HEK293 (cell line): ENCODE measurements around the gene CORT.

Source experiments
- CTCF ChIA-PET: fragments of 350-600 bp; formaldehyde crosslinking; extraction: SDS; loops from one replicate; lab custom pipeline; 2021; ENCODE audit warnings: antibody characterized with exemption; lab: Yijun Ruan, JAX
- POLR2A ChIA-PET: fragments of 300-600 bp; formaldehyde crosslinking; extraction: SDS; loops from one replicate; lab custom pipeline; 2020; ENCODE audit warnings: antibody characterized with exemption, inconsistent platforms; lab: Yijun Ruan, JAX
- H3K27ac ChIP-seq: fragments of 200-500 bp; sonication (Bioruptor generic); 2 replicates; pipeline ENCODE4 v1.5.1; 2014; ENCODE audit warnings: low read depth, low read length, control low read depth, inconsistent platforms; ENCODE audit errors: extremely low read depth
- H3K36me3 ChIP-seq, 2 experiments: fragments of 200-500 bp in 1 of 2; sonication (Bioruptor generic) in 1 of 2; 1 replicate in 1 of 2; 2 replicates in 1 of 2; pipeline ENCODE4 v1.5.1; 2014 to 2017; ENCODE audit warnings: inconsistent platforms in 2 of 2, low read length in 2 of 2; ENCODE audit not compliant: control insufficient read depth in 2 of 2, insufficient read depth in 1 of 2
- H3K4me1 ChIP-seq: fragments of 200-500 bp; sonication (Bioruptor generic); 2 replicates; pipeline ENCODE4 v1.5.1; 2014; ENCODE audit warnings: mild to moderate bottlenecking, low read length, inconsistent platforms; ENCODE audit not compliant: control insufficient read depth, insufficient read depth
- H3K4me3 ChIP-seq: 2 replicates; pipeline ENCODE4 v1.5.1; 2011; ENCODE audit warnings: low read depth, mild to moderate bottlenecking, control low read depth, low read length, moderate library complexity
- H3K9me3 ChIP-seq: fragments of 200-500 bp; sonication (Bioruptor generic); 2 replicates; pipeline ENCODE4 v1.5.1; 2014; ENCODE audit warnings: low read depth, low read length, inconsistent platforms; ENCODE audit not compliant: control insufficient read depth, insufficient read depth
- GLI2 ChIP-seq: fragments of 450-650 bp; formaldehyde crosslinking; IDR thresholded peaks from 2 replicates; pipeline ENCODE4; 2017; ENCODE audit warnings: missing biosample characterization, missing genetic modification characterization, low read depth, borderline replicate concordance
- SP7 ChIP-seq: fragments of 450-650 bp; formaldehyde crosslinking; IDR thresholded peaks from 2 replicates; pipeline ENCODE4 v1.5.1; 2016; ENCODE audit warnings: missing biosample characterization, missing genetic modification characterization
- ZBTB17 ChIP-seq: fragments of 450-650 bp; formaldehyde crosslinking; IDR thresholded peaks from 2 replicates; pipeline ENCODE4 v1.5.1; 2016; ENCODE audit warnings: missing biosample characterization, missing genetic modification characterization
- ZNF121 ChIP-seq: fragments of 450-650 bp; formaldehyde crosslinking; IDR thresholded peaks from 2 replicates; pipeline ENCODE4 v1.5.1; 2016; ENCODE audit warnings: missing biosample characterization, missing genetic modification characterization
- ZNF138 ChIP-seq: fragments of 450-650 bp; formaldehyde crosslinking; IDR thresholded peaks from 2 replicates; pipeline ENCODE4 v1.5.1; 2016; ENCODE audit warnings: missing biosample characterization, missing genetic modification characterization, borderline replicate concordance
- ZNF423 ChIP-seq: fragments of 450-650 bp; formaldehyde crosslinking; IDR thresholded peaks from 2 replicates; pipeline ENCODE4 v1.5.1; 2016; ENCODE audit warnings: missing biosample characterization, missing genetic modification characterization
- ZNF433 ChIP-seq: fragments of 450-650 bp; formaldehyde crosslinking; IDR thresholded peaks from 2 replicates; pipeline ENCODE4 v1.5.1; 2016; ENCODE audit warnings: missing biosample characterization, missing genetic modification characterization, low read depth
- ZNF473 ChIP-seq: fragments of 450-650 bp; formaldehyde crosslinking; IDR thresholded peaks from 2 replicates; pipeline ENCODE4 v1.5.1; 2017; ENCODE audit warnings: missing biosample characterization, missing genetic modification characterization
- ZNF521 ChIP-seq: fragments of 450-650 bp; formaldehyde crosslinking; IDR thresholded peaks from 2 replicates; pipeline ENCODE4 v1.5.1; 2017; ENCODE audit warnings: missing biosample characterization, mild to moderate bottlenecking, missing genetic modification characterization
- ZNF585B ChIP-seq: fragments of 450-650 bp; formaldehyde crosslinking; IDR thresholded peaks from 2 replicates; pipeline ENCODE4 v1.5.1; 2016; ENCODE audit warnings: missing biosample characterization, missing genetic modification characterization
- ZNF792 ChIP-seq: fragments of 450-650 bp; formaldehyde crosslinking; IDR thresholded peaks from 2 replicates; pipeline ENCODE4 v1.5.1; 2016; ENCODE audit warnings: missing biosample characterization, missing genetic modification characterization
- TF ChIP-seq, protein P1 (sequence below): fragments of 450-650 bp; formaldehyde crosslinking; IDR thresholded peaks from 2 replicates; pipeline ENCODE4 v1.5.1; 2016; ENCODE audit warnings: missing biosample characterization, missing genetic modification characterization, borderline replicate concordance
- TF ChIP-seq, protein P2 (sequence below): fragments of 450-650 bp; formaldehyde crosslinking; IDR thresholded peaks from 2 replicates; pipeline ENCODE4 v1.5.1; 2016; ENCODE audit warnings: missing biosample characterization, missing genetic modification characterization, low read depth
- TF ChIP-seq, protein P3 (sequence below): fragments of 450-650 bp; formaldehyde crosslinking; IDR thresholded peaks from 2 replicates; pipeline ENCODE4 v1.5.1; 2016; ENCODE audit warnings: missing biosample characterization, missing genetic modification characterization
- TF ChIP-seq, protein P4 (sequence below): fragments of 450-650 bp; formaldehyde crosslinking; IDR thresholded peaks from 2 replicates; pipeline ENCODE4 v1.5.1; 2016; ENCODE audit warnings: missing biosample characterization, missing genetic modification characterization
- TF ChIP-seq, protein P5 (sequence below): fragments of 450-650 bp; formaldehyde crosslinking; IDR thresholded peaks from 2 replicates; pipeline ENCODE4 v1.5.1; 2016; ENCODE audit warnings: missing biosample characterization, missing genetic modification characterization

The CORT gene

DNA sequence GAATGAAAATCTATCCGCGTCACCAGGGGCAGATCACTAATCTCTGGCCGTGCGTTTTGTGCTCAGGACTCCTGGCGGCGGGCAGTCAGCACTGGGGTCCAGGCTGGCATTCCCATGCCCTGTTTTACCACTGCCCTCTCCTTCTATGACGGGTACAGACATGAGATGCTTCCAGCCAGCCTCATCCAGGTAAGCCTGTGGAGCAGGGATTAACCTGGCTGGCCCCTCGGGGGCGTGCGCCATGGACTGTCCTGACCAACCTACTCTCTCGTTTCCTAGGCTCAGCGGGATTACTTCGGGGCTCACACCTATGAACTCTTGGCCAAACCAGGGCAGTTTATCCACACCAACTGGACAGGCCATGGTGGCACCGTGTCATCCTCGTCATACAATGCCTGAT is 30.5 kb upstream of the CORT start (continued):
- TF ChIP-seq, protein P1, sequence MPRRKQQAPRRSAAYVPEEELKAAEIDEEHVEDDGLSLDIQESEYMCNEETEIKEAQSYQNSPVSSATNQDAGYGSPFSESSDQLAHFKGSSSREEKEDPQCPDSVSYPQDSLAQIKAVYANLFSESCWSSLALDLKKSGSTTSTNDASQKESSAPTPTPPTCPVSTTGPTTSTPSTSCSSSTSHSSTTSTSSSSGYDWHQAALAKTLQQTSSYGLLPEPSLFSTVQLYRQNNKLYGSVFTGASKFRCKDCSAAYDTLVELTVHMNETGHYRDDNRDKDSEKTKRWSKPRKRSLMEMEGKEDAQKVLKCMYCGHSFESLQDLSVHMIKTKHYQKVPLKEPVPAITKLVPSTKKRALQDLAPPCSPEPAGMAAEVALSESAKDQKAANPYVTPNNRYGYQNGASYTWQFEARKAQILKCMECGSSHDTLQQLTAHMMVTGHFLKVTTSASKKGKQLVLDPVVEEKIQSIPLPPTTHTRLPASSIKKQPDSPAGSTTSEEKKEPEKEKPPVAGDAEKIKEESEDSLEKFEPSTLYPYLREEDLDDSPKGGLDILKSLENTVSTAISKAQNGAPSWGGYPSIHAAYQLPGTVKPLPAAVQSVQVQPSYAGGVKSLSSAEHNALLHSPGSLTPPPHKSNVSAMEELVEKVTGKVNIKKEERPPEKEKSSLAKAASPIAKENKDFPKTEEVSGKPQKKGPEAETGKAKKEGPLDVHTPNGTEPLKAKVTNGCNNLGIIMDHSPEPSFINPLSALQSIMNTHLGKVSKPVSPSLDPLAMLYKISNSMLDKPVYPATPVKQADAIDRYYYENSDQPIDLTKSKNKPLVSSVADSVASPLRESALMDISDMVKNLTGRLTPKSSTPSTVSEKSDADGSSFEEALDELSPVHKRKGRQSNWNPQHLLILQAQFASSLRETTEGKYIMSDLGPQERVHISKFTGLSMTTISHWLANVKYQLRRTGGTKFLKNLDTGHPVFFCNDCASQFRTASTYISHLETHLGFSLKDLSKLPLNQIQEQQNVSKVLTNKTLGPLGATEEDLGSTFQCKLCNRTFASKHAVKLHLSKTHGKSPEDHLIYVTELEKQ (tag by site-specific recombination): no peak
- TF ChIP-seq SP7 (tag by site-specific recombination) (no peak), ZNF521 (tag by site-specific recombination) (no peak)
- TF ChIP-seq, protein P2, sequence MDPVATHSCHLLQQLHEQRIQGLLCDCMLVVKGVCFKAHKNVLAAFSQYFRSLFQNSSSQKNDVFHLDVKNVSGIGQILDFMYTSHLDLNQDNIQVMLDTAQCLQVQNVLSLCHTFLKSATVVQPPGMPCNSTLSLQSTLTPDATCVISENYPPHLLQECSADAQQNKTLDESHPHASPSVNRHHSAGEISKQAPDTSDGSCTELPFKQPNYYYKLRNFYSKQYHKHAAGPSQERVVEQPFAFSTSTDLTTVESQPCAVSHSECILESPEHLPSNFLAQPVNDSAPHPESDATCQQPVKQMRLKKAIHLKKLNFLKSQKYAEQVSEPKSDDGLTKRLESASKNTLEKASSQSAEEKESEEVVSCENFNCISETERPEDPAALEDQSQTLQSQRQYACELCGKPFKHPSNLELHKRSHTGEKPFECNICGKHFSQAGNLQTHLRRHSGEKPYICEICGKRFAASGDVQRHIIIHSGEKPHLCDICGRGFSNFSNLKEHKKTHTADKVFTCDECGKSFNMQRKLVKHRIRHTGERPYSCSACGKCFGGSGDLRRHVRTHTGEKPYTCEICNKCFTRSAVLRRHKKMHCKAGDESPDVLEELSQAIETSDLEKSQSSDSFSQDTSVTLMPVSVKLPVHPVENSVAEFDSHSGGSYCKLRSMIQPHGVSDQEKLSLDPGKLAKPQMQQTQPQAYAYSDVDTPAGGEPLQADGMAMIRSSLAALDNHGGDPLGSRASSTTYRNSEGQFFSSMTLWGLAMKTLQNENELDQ: no peak

DNA sequence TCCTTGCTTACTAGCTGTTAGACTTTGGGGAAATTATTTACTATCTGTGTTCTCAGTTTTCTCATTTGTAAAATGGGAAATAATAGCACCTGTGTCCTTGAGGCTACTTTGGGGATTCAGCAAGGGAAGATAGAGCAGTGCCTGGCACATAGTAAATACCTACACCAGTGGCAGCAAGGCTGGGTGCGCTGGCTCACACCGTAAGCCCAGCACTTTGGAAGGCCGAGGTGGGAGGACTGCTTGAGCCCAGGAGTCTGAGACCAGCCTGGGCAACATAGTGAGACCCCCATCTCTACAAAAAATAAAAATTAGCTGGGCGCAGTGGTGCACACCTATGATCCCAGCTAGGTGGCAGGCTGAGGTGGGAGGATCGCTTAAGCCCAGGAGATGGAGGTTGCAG is 28.2 kb upstream of the CORT start:
- TF ChIP-seq ZNF473 (tag by site-specific recombination): no peak
- peak; percentile 67 for TF ChIP-seq ZNF121 (tag by site-specific recombination)
- no peaks in the 10 kb centered on the region for H3K4me1 ChIP-seq
- no peak overlapping the region for H3K27ac ChIP-seq
- no peaks in the 10 kb centered on the region for H3K9me3 ChIP-seq
- H3K4me3 ChIP-seq: no peak overlapping the region
- CTCF ChIA-PET: interaction anchor here (0.6 kb wide), 1 partner anchor 41 kb away, joined by 3 read pairs; no protein-coding TSS in a partner anchor
- peaks cover 28 to 54% of the 10 kb centered on the region in 2 experiments for H3K36me3 ChIP-seq
- POLR2A ChIA-PET: no interaction called here

DNA sequence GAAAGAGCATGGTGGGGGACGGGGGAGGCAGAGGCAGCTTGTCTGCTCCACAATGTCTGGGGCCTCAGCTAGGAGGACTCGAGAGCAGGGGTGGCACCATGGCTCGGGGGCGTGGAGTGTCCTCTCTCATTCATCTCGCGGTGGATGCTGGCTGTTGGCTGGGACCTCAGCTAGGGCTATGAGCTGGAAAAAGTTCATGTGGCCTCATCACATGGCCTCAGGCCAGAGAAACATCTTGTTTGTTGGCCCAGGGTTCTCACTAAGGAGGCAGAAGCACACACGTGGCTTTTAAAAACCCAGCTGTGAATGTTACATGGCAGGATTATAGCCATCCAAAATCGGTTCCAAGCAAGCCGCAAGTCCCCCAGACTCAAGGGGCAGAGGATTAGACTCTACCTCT is 25.8 kb upstream of the CORT start:
- TF ChIP-seq ZBTB17 (tag by site-specific recombination) (no peak), ZNF423 (no peak)
- TF ChIP-seq, protein P3, sequence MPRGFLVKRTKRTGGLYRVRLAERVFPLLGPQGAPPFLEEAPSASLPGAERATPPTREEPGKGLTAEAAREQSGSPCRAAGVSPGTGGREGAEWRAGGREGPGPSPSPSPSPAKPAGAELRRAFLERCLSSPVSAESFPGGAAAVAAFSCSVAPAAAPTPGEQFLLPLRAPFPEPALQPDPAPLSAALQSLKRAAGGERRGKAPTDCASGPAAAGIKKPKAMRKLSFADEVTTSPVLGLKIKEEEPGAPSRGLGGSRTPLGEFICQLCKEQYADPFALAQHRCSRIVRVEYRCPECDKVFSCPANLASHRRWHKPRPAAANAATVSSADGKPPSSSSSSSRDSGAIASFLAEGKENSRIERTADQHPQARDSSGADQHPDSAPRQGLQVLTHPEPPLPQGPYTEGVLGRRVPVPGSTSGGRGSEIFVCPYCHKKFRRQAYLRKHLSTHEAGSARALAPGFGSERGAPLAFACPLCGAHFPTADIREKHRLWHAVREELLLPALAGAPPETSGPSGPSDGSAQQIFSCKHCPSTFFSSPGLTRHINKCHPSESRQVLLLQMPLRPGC (tag by site-specific recombination): no peak
- POLR2A ChIA-PET: no interaction called here
- no peak overlapping the region for H3K4me3 ChIP-seq
- H3K27ac ChIP-seq: no peak overlapping the region
- H3K4me1 ChIP-seq: no peaks in the 10 kb centered on the region
- no peaks in the 10 kb centered on the region for H3K9me3 ChIP-seq
- CTCF ChIA-PET: no interaction called here
- peaks cover 14 to 30% of the 10 kb centered on the region in 2 experiments for H3K36me3 ChIP-seq

DNA sequence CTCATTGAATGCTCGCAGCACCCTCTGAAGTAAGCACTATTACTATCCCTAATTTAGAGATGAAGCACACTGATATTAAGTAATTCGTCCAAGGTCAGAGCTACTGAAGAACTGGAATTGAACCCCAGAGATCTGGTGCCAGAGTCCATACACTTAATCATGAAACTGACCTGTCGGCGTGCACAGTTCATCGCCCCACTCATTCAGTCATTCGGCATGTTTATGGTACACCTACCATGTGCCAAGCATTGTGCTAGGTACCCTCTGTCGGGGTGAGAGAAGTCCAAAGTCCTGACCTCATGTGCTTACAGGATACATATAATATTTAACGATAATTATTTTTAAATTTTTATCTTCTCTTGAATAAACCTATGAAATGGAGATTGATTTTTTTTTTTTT is 25.2 kb upstream of the CORT start:
- CTCF ChIA-PET: interaction anchor here (1.8 kb wide), 1 partner anchor 70 kb away, joined by 10 read pairs; no protein-coding TSS in a partner anchor
- no peaks in the 10 kb centered on the region for H3K9me3 ChIP-seq
- no peak overlapping the region for H3K27ac ChIP-seq
- peaks cover 12 to 24% of the 10 kb centered on the region in 2 experiments for H3K36me3 ChIP-seq
- H3K4me3 ChIP-seq: no peak overlapping the region
- no peaks in the 10 kb centered on the region for H3K4me1 ChIP-seq
- POLR2A ChIA-PET: no interaction called here
- TF ChIP-seq ZNF585B (no peak), ZNF433 (tag by site-specific recombination) (no peak), ZNF792 (tag by site-specific recombination) (no peak), ZNF138 (tag by site-specific recombination) (no peak), GLI2 (tag by site-specific recombination) (no peak)
- TF ChIP-seq, protein P4, sequence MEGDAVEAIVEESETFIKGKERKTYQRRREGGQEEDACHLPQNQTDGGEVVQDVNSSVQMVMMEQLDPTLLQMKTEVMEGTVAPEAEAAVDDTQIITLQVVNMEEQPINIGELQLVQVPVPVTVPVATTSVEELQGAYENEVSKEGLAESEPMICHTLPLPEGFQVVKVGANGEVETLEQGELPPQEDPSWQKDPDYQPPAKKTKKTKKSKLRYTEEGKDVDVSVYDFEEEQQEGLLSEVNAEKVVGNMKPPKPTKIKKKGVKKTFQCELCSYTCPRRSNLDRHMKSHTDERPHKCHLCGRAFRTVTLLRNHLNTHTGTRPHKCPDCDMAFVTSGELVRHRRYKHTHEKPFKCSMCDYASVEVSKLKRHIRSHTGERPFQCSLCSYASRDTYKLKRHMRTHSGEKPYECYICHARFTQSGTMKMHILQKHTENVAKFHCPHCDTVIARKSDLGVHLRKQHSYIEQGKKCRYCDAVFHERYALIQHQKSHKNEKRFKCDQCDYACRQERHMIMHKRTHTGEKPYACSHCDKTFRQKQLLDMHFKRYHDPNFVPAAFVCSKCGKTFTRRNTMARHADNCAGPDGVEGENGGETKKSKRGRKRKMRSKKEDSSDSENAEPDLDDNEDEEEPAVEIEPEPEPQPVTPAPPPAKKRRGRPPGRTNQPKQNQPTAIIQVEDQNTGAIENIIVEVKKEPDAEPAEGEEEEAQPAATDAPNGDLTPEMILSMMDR (tag by site-specific recombination): no peak
- TF ChIP-seq, protein P5, sequence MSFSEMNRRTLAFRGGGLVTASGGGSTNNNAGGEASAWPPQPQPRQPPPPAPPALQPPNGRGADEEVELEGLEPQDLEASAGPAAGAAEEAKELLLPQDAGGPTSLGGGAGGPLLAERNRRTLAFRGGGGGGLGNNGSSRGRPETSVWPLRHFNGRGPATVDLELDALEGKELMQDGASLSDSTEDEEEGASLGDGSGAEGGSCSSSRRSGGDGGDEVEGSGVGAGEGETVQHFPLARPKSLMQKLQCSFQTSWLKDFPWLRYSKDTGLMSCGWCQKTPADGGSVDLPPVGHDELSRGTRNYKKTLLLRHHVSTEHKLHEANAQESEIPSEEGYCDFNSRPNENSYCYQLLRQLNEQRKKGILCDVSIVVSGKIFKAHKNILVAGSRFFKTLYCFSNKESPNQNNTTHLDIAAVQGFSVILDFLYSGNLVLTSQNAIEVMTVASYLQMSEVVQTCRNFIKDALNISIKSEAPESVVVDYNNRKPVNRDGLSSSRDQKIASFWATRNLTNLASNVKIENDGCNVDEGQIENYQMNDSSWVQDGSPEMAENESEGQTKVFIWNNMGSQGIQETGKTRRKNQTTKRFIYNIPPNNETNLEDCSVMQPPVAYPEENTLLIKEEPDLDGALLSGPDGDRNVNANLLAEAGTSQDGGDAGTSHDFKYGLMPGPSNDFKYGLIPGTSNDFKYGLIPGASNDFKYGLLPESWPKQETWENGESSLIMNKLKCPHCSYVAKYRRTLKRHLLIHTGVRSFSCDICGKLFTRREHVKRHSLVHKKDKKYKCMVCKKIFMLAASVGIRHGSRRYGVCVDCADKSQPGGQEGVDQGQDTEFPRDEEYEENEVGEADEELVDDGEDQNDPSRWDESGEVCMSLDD (tag by site-specific recombination): no peak
